ENCODE data around the gene GABRG3.

GABRG3 gene

DNA sequence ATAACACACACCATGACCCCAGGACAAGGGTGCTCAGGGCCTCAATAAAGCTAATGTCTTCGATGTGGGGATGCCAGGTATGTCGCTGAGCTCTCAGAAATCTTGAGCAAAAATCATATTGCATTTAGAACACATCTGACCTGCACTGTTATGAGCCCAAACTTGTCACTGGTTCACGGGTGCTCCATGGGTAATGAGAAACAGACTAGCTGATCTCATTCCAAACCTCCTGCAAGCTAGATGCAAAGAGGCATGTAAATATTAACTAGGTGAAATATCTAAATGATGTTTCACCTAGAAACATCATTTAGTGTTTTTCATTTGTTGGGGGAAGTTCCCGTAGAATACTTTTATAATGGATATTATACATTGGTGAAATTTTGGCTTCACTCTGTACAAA lies 578.8 kb downstream of the GABRG3 start:
- TF ChIP-seq, protein P1, sequence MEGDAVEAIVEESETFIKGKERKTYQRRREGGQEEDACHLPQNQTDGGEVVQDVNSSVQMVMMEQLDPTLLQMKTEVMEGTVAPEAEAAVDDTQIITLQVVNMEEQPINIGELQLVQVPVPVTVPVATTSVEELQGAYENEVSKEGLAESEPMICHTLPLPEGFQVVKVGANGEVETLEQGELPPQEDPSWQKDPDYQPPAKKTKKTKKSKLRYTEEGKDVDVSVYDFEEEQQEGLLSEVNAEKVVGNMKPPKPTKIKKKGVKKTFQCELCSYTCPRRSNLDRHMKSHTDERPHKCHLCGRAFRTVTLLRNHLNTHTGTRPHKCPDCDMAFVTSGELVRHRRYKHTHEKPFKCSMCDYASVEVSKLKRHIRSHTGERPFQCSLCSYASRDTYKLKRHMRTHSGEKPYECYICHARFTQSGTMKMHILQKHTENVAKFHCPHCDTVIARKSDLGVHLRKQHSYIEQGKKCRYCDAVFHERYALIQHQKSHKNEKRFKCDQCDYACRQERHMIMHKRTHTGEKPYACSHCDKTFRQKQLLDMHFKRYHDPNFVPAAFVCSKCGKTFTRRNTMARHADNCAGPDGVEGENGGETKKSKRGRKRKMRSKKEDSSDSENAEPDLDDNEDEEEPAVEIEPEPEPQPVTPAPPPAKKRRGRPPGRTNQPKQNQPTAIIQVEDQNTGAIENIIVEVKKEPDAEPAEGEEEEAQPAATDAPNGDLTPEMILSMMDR (IDR thresholded peaks at IDR 0.05; ENCODE audit: poor library complexity, severe bottlenecking): no peak
- no peak for DNase-seq (ENCODE audit: low spot score)
- Histone ChIP-seq H3K36me3 (ENCODE audit: low read depth) (no peaks in the 10 kb centered on the region), H3K27ac (ENCODE audit: poor library complexity, severe bottlenecking) (no peak overlapping the region), H3K9me3 (ENCODE audit: severe bottlenecking) (no peaks in the 10 kb centered on the region), H3K4me1 (ENCODE audit: insufficient read depth, poor library complexity, severe bottlenecking) (no peaks in the 10 kb centered on the region), H3K27me3 (ENCODE audit: insufficient read depth, poor library complexity, severe bottlenecking) (no peaks in the 10 kb centered on the region), H3K4me3 (ENCODE audit: severe bottlenecking) (no peak overlapping the region)
- ATAC-seq (ENCODE audit: low read depth): no peak

DNA sequence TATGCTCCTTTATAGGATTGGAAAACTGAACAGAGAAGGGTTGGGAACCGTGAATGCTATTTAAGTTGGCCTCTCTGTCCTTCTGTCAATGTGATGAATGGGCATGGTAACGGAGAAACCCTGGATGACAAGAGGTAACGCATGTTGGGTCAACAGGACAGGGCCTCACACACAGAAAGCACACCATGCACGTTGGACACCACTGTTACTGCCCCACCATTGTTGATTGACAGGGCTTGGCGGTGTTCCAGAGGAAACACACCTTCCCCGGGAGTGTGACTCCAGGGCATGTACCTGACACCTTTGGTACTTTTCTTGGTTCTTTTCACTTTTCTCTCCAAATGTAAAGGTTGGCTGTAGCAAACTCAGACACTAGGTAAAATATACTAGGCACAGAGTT lies 579.7 kb downstream of the GABRG3 start:
- H3K27ac ChIP-seq (ENCODE audit: poor library complexity, severe bottlenecking): no peak overlapping the region
- H3K4me3 ChIP-seq (ENCODE audit: severe bottlenecking): no peak overlapping the region
- no peaks in the 10 kb centered on the region for H3K4me1 ChIP-seq (ENCODE audit: insufficient read depth, poor library complexity, severe bottlenecking)
- ATAC-seq (ENCODE audit: low read depth) (no peak), DNase-seq (ENCODE audit: low spot score) (no peak)
- no peaks in the 10 kb centered on the region for H3K36me3 ChIP-seq (ENCODE audit: low read depth)
- no peaks in the 10 kb centered on the region for H3K27me3 ChIP-seq (ENCODE audit: insufficient read depth, poor library complexity, severe bottlenecking)
- no peaks in the 10 kb centered on the region for H3K9me3 ChIP-seq (ENCODE audit: severe bottlenecking)
- TF ChIP-seq, protein P1 (IDR thresholded peaks at IDR 0.05; ENCODE audit: poor library complexity, severe bottlenecking): no peak

DNA sequence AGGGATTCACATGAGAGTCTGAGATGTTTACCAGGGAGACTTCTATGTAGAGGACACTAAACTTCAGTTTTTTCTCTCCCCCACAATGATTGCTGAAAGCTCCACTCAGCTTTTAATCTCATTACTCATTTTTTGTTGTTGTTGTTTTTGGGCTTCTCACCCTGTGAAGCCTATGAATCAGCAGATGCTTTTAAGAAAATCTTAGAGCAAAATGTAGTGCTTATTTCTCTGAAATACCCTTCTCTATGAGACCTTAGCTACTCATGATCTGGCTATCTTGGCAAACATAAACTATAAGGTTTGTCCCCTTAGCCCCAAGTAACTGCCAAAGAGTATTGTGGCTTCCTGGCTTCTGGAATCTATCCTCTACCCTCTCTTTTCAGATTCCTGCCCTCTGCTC lies 590.8 kb downstream of the GABRG3 start:
- TF ChIP-seq, protein P1 (IDR thresholded peaks at IDR 0.05; ENCODE audit: poor library complexity, severe bottlenecking): no peak
- Histone ChIP-seq H3K27me3 (ENCODE audit: insufficient read depth, poor library complexity, severe bottlenecking) (no peaks in the 10 kb centered on the region), H3K4me1 (ENCODE audit: insufficient read depth, poor library complexity, severe bottlenecking) (no peaks in the 10 kb centered on the region), H3K9me3 (ENCODE audit: severe bottlenecking) (peaks cover 6% of the 10 kb centered on the region), H3K4me3 (ENCODE audit: severe bottlenecking) (no peak overlapping the region), H3K36me3 (ENCODE audit: low read depth) (no peaks in the 10 kb centered on the region), H3K27ac (ENCODE audit: poor library complexity, severe bottlenecking) (no peak overlapping the region)
- DNase-seq (ENCODE audit: low spot score): no peak
- no peak for ATAC-seq (ENCODE audit: low read depth)

DNA sequence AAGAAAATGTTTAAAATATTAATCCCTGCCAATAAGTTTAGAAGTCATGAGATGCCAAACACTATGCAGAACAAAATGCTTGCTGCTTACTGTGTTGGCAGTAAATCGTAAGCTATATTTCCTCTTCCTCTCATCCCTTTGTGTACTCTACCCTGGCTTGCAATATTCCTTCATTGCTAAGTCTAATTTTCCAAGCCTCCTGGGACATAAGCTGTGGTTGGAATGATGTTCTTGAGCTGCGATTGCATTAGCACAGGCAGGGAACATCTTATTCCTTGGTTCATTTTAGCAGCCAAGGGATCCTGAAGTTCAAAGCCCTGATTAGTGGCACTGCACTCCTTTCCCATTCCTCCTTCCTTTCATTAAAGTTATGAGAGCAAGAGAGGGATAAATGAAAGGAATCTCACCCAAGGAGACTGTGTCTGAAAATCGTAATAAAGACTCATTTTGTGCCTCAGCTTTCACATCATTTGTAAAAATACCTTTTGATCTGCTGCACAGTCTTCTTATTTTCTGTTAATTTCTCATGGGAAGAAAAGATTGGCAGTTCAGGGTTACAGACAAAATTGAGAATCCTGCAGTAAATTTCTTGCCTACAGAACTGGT lies 592.9 kb downstream of the GABRG3 start:
- TF ChIP-seq, protein P1 (IDR thresholded peaks at IDR 0.05; ENCODE audit: poor library complexity, severe bottlenecking): no peak
- peaks cover 6% of the 10 kb centered on the region for H3K9me3 ChIP-seq (ENCODE audit: severe bottlenecking)
- no peak overlapping the region for H3K27ac ChIP-seq (ENCODE audit: poor library complexity, severe bottlenecking)

DNA sequence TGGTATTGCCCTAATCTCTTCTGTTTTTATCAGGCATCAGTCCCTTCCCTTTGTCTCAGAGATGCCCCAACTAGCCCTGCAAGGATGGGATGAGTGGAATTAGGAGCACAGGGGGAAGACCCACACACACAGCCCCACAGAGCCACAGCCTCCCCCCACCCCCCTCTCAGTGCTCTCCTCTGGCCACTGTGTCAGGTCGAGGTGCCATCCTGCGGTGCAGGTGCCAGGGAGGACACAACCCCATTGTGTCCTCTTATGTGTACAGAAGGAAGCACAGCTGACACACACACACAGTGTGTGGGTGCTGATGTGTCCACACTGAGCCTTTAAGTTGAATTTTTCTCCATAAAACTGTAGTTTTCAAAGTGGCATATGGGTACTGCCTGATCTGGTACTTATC lies 593.7 kb downstream of the GABRG3 start:
- H3K27me3 ChIP-seq (ENCODE audit: insufficient read depth, poor library complexity, severe bottlenecking): peaks cover 4% of the 10 kb centered on the region
- TF ChIP-seq, protein P1 (IDR thresholded peaks at IDR 0.05; ENCODE audit: poor library complexity, severe bottlenecking): no peak
- ATAC-seq (ENCODE audit: low read depth): no peak

More for the DNA sequence above, 592.9 kb downstream of the GABRG3 start:
- peaks cover 4% of the 10 kb centered on the region for H3K27me3 ChIP-seq (ENCODE audit: insufficient read depth, poor library complexity, severe bottlenecking)
- no peak overlapping the region for H3K4me3 ChIP-seq (ENCODE audit: severe bottlenecking)
- DNase-seq (ENCODE audit: low spot score) (no peak), ATAC-seq (ENCODE audit: low read depth) (no peak)
- no peaks in the 10 kb centered on the region for H3K4me1 ChIP-seq (ENCODE audit: insufficient read depth, poor library complexity, severe bottlenecking)
- H3K36me3 ChIP-seq (ENCODE audit: low read depth): no peaks in the 10 kb centered on the region

More for the DNA sequence above, 593.7 kb downstream of the GABRG3 start:
- H3K4me3 ChIP-seq (ENCODE audit: severe bottlenecking): no peak overlapping the region
- H3K36me3 ChIP-seq (ENCODE audit: low read depth): no peaks in the 10 kb centered on the region
- no peak for DNase-seq (ENCODE audit: low spot score)
- no peaks in the 10 kb centered on the region for H3K4me1 ChIP-seq (ENCODE audit: insufficient read depth, poor library complexity, severe bottlenecking)
- H3K27ac ChIP-seq (ENCODE audit: poor library complexity, severe bottlenecking): no peak overlapping the region
- H3K9me3 ChIP-seq (ENCODE audit: severe bottlenecking): peaks cover 6% of the 10 kb centered on the region

All from RWPE2 (cell line).